ENCODE data around the gene APOA1. TPM values are rescaled to one million over a fixed set of nuclear protein-coding genes. Genes with fewer than 3 reads are reported as not detected.

APOA1 gene
- total RNA-seq, 2 experiments from 2014 or later: 0.47 to 0.77 TPM

DNA sequence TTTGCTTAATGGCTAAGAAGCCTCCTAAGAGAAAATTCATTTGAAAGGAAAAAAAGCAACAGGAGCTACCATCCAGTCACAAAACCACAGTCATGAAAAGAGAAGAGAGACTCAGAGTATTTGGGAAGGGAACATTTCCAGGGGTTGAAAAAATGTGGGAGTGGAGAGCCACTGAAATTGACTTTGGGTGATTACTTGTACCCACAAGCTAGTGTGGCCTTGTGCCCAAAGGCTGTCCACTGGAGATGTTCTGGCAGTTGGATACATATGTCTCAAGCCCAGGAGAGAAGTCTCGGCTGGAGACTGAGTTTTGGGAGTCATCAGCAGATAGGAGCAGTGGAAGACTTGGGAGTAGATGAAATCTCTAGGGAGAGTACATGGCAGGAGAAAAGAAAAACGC lies 42.6 kb downstream of the APOA1 start:
- intact Hi-C loops (cut with DNase I, micrococcal nuclease): loop anchor here in 1 of 2 experiments (5.0 kb wide), 1 partner anchor 57 kb away; no protein-coding TSS in a partner anchor
- no peak overlapping the region for H3K27ac Mint-ChIP-seq
- peaks cover 12% of the 10 kb centered on the region for H3K27me3 Mint-ChIP-seq

DNA sequence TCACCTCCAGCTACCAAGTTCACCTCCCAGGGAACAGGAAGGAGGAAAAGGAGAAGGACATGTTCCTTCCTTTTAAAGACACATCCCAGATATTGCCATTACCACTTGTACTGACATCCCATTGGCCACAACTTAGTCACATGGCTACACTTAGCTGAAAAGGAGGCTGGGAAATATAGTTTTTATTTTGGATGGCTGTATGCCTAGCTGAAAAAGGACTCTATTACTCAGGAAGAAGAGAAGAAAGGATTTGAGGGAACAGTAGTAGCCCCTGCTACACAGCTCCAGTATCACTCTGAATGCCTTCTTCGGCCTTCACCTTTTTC lies 43.7 kb downstream of the APOA1 start:
- H3K4me1 ChIP-seq (ENCODE audit: insufficient read depth, low read length): peaks cover 12% of the 10 kb centered on the region
- H3K4me1 Mint-ChIP-seq (ENCODE audit: low read depth): peaks cover 20% of the 10 kb centered on the region
- no peak overlapping the region for H3K27ac Mint-ChIP-seq
- TF ChIP-seq, protein P1, sequence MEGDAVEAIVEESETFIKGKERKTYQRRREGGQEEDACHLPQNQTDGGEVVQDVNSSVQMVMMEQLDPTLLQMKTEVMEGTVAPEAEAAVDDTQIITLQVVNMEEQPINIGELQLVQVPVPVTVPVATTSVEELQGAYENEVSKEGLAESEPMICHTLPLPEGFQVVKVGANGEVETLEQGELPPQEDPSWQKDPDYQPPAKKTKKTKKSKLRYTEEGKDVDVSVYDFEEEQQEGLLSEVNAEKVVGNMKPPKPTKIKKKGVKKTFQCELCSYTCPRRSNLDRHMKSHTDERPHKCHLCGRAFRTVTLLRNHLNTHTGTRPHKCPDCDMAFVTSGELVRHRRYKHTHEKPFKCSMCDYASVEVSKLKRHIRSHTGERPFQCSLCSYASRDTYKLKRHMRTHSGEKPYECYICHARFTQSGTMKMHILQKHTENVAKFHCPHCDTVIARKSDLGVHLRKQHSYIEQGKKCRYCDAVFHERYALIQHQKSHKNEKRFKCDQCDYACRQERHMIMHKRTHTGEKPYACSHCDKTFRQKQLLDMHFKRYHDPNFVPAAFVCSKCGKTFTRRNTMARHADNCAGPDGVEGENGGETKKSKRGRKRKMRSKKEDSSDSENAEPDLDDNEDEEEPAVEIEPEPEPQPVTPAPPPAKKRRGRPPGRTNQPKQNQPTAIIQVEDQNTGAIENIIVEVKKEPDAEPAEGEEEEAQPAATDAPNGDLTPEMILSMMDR (IDR thresholded peaks at IDR 0.05): no peak
- no peaks in the 10 kb centered on the region for H3K9me3 ChIP-seq (ENCODE audit: control insufficient read depth in 1 of 2, insufficient read depth in 1 of 2, low read length in 2 of 2)
- no peaks in the 10 kb centered on the region for H3K36me3 ChIP-seq (ENCODE audit: insufficient read depth, low read length)
- no peak for DNase-seq
- H3K27me3 ChIP-seq (ENCODE audit: control insufficient read depth in 1 of 2, insufficient read depth in 2 of 2, low read length in 2 of 2): no peaks in the 10 kb centered on the region
- H3K4me3 ChIP-seq (ENCODE audit: low read length): no peak overlapping the region
- no peaks in the 10 kb centered on the region for H3K9me3 Mint-ChIP-seq
- ChIA-PET POLR2A (interaction anchor here (1.3 kb wide), 1 partner anchor 42 kb away, joined by 4 read pairs; no protein-coding TSS in a partner anchor), CTCF (no interaction called here)
- peak; percentile 47 for ATAC-seq (ENCODE audit: poor library complexity)
- intact Hi-C loops (cut with DNase I, micrococcal nuclease): loop anchor here in 1 of 2 experiments (5.0 kb wide), 1 partner anchor 59 kb away; no protein-coding TSS in a partner anchor
- H3K27me3 Mint-ChIP-seq: peaks cover 8% of the 10 kb centered on the region
- H3K36me3 Mint-ChIP-seq (ENCODE audit: low read depth): no peaks in the 10 kb centered on the region
- no peak overlapping the region for H3K27ac ChIP-seq (ENCODE audit: low read depth in 1 of 2, low read length in 2 of 2)
- H3K4me3 Mint-ChIP-seq: no peak overlapping the region

More for the DNA sequence above, 42.6 kb downstream of the APOA1 start:
- TF ChIP-seq, protein P1 (IDR thresholded peaks at IDR 0.05): no peak
- peaks cover 12% of the 10 kb centered on the region for H3K4me1 Mint-ChIP-seq (ENCODE audit: low read depth)
- no peak overlapping the region for H3K4me3 Mint-ChIP-seq
- no peaks in the 10 kb centered on the region for H3K36me3 Mint-ChIP-seq (ENCODE audit: low read depth)
- Histone ChIP-seq H3K27ac (ENCODE audit: low read depth in 1 of 2, low read length in 2 of 2) (no peak overlapping the region), H3K4me3 (ENCODE audit: low read length) (no peak overlapping the region), H3K9me3 (ENCODE audit: control insufficient read depth in 1 of 2, insufficient read depth in 1 of 2, low read length in 2 of 2) (no peaks in the 10 kb centered on the region), H3K4me1 (ENCODE audit: insufficient read depth, low read length) (peaks cover 10% of the 10 kb centered on the region), H3K27me3 (ENCODE audit: control insufficient read depth in 1 of 2, insufficient read depth in 2 of 2, low read length in 2 of 2) (no peaks in the 10 kb centered on the region), H3K36me3 (ENCODE audit: insufficient read depth, low read length) (no peaks in the 10 kb centered on the region)
- ChIA-PET CTCF (interaction anchor here (1.1 kb wide), 1 partner anchor 41 kb away, joined by 3 read pairs; no protein-coding TSS in a partner anchor), POLR2A (no interaction called here)
- DNase-seq (no peak), ATAC-seq (ENCODE audit: poor library complexity) (no peak)
- no peaks in the 10 kb centered on the region for H3K9me3 Mint-ChIP-seq

DNA sequence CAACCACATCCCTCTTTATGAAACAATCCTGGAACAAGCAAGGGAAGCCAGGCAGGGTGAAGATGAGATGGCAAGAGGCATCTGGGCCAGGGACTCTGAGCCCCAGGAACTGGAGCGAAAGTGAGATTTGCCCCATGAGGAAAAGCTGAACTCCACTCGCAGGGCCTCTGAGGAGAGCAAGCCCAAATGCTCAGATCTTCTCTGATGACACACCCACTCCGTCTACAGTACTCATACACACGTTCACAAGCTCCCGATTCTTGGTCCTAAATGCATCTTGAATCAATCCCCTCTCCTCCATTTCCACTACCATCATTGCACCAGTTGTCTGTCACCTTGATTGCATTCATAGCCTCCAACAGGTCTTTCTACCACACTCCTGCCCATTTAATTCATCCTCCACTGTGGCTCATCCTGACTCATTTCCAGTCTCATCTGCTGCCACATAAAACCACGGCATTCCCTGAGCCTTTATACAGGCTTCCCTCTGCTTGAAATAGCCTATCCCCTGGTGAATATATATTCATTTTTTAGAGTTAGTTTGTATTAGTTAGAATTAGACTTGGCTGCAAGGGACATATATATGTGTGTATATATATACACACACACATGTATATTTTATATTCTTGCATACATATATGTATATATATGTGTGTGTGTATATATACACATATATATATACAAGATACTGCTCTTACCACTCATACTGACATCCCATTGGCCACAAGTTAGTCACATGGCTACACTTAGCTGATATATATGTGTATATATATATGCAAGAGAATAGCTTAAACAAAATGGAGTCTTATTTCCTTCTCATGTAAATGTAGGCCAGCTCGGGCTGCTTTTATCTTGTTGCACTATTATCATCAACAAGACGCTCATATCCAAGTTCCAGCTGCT lies 44.3 kb downstream of the APOA1 start:
- DNase-seq (no peak), ATAC-seq (ENCODE audit: poor library complexity) (peak; percentile 14)
- Mint-ChIP-seq H3K4me1 (ENCODE audit: low read depth) (peaks cover 26% of the 10 kb centered on the region), H3K27me3 (peaks cover 8% of the 10 kb centered on the region), H3K36me3 (ENCODE audit: low read depth) (peaks cover 5% of the 10 kb centered on the region), H3K9me3 (no peaks in the 10 kb centered on the region), H3K4me3 (peak overlapping the region; percentile 4), H3K27ac (no peak overlapping the region)
- Histone ChIP-seq H3K27ac (ENCODE audit: low read depth in 1 of 2, low read length in 2 of 2) (no peak overlapping the region), H3K9me3 (ENCODE audit: control insufficient read depth in 1 of 2, insufficient read depth in 1 of 2, low read length in 2 of 2) (no peaks in the 10 kb centered on the region), H3K36me3 (ENCODE audit: insufficient read depth, low read length) (no peaks in the 10 kb centered on the region), H3K27me3 (ENCODE audit: control insufficient read depth in 1 of 2, insufficient read depth in 2 of 2, low read length in 2 of 2) (no peaks in the 10 kb centered on the region), H3K4me1 (ENCODE audit: insufficient read depth, low read length) (peaks cover 18% of the 10 kb centered on the region), H3K4me3 (ENCODE audit: low read length) (no peak overlapping the region)
- ChIA-PET POLR2A (interaction anchor here (1.3 kb wide), 1 partner anchor 43 kb away, joined by 4 read pairs; no protein-coding TSS in a partner anchor), CTCF (interaction anchor here (1.3 kb wide), 1 partner anchor 43 kb away, joined by 6 read pairs; no protein-coding TSS in a partner anchor)
- intact Hi-C loops (cut with DNase I, micrococcal nuclease): loop anchor here in 1 of 2 experiments (5.0 kb wide), 1 partner anchor 59 kb away; no protein-coding TSS in a partner anchor
- TF ChIP-seq, protein P1 (IDR thresholded peaks at IDR 0.05): no peak

All from CD4-positive, alpha-beta T cell (primary cell).